ENCODE data around the gene ZNF524.

GRCh38 chr19:55567708-55568328 is 32.3 kb upstream of the ZNF524 start:
- TF ChIP-seq REST (IDR thresholded peaks at IDR 0.05; ENCODE audit: insufficient replicate concordance, low read depth) (no peak), CTCF (IDR thresholded peaks at IDR 0.05; ENCODE audit: insufficient read depth, low read length) (no peak), POLR2AphosphoS5 (IDR thresholded peaks at IDR 0.05; ENCODE audit: low read depth) (no peak), SPI1 (IDR thresholded peaks at IDR 0.05; ENCODE audit: borderline replicate concordance, low read depth) (no peak)
